Tongue (tissue), 3 donors: ENCODE measurements around the gene NTN3. TPM values are rescaled to one million over a fixed set of nuclear protein-coding genes. Genes with fewer than 3 reads are reported as not detected.
A peak's percentile ranks its signal among the peaks of the same experiment; 100 is the strongest.

Experiments used
- DNase-seq: peaks from one replicate; pipeline ENCODE4 v3.0.0-alpha.2; 2015
- small RNA-seq: library from RNA; depleted of rRNA; stranded (forward); fragments of <200 nt; gene quantifications from one replicate; pipeline ENCODE3, GENCODE V24; 2014; ENCODE audit warnings: low replicate concordance
- total RNA-seq: library from RNA; depleted of rRNA; stranded (reverse); fragments of >200 nt; gene quantifications from one replicate; pipeline ENCODE4 v1.2.3, GENCODE V29; 2014

Gene NTN3
- total RNA-seq, 1 donor from 2014 or later = 9.1 TPM

DNA sequence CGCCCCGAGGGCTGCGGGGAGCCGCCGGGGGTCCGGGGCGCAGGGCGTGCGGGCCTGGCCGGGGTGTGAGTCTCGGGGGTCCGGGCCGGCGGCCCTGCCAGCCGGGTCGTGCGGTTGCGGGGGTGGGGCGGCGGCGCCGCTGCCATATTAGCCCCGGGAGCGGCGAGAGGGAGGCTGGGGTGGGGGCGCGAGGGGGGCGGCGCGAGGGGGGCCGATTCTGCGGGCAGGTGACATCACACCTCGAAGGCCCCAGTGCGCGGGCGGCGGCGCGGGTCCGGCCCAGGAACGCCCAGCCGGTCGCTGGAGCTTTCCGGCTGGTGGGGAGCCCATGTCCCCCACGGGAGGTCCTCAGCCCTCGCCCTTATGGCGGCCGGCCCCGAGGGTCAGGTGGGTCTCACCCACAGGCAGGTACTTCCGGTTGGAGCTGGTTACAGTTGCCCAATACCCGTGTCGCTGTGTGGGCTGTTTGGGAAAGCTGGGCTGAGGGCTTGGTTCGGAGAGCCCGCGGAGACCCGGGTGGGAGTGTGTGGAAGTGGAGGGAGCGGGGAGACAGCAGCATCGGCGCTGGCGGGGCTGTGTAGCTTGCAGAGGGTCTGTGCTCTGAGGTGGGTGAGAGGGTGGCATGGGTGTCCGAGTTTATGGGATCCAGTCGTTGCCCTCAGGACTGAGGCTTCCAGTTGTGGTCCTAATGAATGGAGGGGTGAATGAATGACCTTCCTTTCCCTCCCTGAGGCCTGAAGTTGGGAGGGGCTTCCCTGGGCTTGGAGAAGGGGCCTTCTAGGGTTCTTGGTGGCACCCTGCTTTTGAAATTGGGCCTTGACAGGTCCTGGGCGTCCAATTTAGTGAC lies 43.5 kb downstream of the NTN3 start:
- no peak for DNase-seq

- DNase-seq = no peak
Measured at GRCh38 chr16:2515180-2515851, 44.2 kb downstream of the NTN3 start.

DNA sequence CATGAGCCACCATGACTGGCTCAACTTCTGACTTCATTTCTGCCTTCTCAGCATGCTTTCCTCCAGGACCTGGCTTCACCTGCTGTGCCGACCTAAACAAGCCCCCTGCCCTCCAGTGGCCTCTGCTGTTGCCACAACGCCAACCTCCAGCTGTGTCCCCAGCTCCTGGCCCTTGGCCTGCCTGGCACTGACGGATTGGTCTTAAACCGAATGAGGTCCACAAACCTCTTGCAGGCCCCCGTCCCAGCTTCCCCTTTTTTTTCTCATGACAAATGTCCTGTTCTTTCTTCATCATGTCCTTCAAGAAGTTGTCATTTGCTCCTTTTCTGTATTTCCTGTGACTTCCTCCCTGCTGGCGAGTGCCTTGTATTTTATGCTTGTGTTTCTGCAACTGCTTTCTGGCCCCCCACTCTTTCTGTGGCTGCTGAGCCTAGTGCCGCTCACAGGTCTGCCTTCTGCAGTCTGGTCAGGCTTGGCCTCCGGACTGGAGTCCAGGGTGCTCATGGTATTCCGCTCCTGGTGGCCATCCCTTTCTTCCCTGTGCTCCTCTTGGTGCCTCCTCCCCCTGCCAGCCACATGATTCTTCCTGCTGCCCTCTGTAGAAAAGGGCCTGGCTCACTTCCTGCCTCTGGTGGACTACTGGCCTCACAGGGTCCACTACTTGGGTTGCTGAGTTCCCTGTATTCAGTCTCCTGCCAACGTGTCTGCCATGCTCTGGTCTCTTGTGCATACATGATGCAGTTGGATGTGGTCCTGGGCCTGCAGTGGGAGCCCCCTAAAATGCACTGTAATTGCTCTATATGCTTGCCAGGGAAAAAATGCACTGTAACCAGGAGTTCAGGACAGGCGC lies 45.5 kb downstream of the NTN3 start:
- DNase-seq = no peak

DNA sequence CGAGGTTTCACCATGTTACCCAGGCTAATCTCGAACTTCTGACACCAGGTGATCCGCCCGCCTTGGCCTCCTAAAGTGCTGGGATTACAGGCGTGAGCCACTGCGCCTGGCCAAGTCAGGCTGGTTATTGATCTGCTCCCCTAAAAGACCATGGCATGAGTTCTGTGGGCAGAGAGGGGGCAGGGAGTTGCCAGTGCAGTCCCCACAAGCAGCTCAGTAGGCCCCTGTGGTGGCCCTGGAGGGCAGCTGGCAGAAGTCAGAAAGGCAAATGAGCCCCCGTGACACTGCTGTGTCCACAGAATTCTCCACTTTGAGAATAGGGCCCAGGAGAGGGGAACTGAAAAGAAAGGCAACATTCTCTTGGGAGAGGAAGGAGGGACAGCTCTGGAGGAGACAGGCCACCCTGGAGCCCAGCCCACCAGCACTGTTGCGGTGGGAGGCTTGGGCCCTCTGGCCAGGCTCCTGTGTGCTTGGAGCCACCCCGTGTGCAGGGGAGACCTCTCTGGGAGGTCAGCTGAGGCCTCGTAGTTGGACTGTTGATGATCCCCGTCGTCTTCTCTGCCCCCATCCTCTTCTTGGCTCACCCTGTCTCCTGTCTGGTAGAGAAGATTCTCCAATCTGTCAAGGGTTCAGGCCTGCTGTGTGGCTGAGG lies 47.0 kb downstream of the NTN3 start:
- no peak for DNase-seq

DNA sequence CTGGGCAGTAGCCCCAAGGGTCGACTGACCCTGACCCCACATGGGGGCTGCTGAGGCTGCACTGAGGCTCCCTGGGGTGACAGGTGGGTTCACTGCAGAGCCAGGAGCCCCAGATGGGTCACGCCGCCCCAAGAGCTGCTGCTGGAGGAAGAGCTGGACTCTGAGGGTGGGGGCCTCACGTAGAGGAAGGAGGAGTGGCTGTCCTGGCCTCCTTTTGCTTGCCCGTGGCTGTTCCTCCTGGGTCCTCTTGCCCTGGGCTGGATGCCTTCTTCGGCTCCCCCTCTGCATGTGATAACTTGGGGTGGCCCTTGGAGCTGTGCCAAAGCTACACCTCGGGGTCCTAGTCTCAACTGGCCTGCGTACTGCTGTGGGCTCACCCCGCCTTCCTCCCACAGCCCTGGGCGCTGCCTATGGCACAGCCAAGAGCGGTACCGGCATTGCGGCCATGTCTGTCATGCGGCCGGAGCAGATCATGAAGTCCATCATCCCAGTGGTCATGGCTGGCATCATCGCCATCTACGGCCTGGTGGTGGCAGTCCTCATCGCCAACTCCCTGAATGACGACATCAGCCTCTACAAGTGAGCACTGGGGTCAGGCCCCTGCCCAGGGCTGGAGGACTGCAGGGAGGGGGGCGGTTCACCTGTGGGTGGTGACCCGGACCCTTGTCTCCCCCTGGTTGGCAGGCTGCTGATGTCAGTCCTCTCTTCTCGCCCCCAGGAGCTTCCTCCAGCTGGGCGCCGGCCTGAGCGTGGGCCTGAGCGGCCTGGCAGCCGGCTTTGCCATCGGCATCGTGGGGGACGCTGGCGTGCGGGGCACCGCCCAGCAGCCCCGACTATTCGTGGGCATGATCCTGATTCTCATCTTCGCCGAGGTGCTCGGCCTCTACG lies 48.0 kb downstream of the NTN3 start:
- no peak for DNase-seq

- DNase-seq = no peak
Measured at GRCh38 chr16:2519711-2520080, 48.6 kb downstream of the NTN3 start.

- peak; percentile 94 for DNase-seq
Measured at GRCh38 chr16:2520097-2520783, 49.1 kb downstream of the NTN3 start, which contains the start of gene AMDHD2. TSS of gene AMDHD2 (plus strand) at chr16:2520371. CDS start at chr16:2520459, 88 bp downstream.

GRCh38 chr16:2520784-2521531 lies 49.9 kb downstream of the NTN3 start:
- no peak for DNase-seq

Small RNAs within 50 kb of the gene (small RNA-seq; reads per million reads assigned to genes)
- gene AC093525.1 = not detected
- gene MIR6768 = not detected

Other genes starting within 250 kb of the NTN3 start
- 23.7 TPM for gene E4F1, start 247.7 kb upstream of the NTN3 start, total RNA-seq
- gene DNASE1L2, start 234.9 kb upstream of the NTN3 start, total RNA-seq = 1.3 TPM
- gene ECI1, start 219.7 kb upstream of the NTN3 start, total RNA-seq = 83.7 TPM
- 90.2 TPM for gene RNPS1, start 203.2 kb upstream of the NTN3 start, total RNA-seq
- 8.7 TPM for gene ABCA3, start 130.6 kb upstream of the NTN3 start, total RNA-seq
- gene CCNF, start 41.9 kb upstream of the NTN3 start, total RNA-seq = 9.3 TPM
- gene TEDC2, start 11.2 kb upstream of the NTN3 start, total RNA-seq = 3.4 TPM
- gene TBC1D24, start 3.8 kb downstream of the NTN3 start, total RNA-seq = 20.4 TPM
- 22.9 TPM for gene ATP6V0C, start 42.7 kb downstream of the NTN3 start, total RNA-seq
- 24.6 TPM for gene AMDHD2, start 49.1 kb downstream of the NTN3 start, total RNA-seq
- gene CEMP1, start 60.1 kb downstream of the NTN3 start, total RNA-seq = 0.72 TPM
- 24.5 TPM for gene PDPK1, start 66.7 kb downstream of the NTN3 start, total RNA-seq
- gene KCTD5, start 211.2 kb downstream of the NTN3 start, total RNA-seq = 28.4 TPM
- gene PRSS27, start 248.9 kb downstream of the NTN3 start, total RNA-seq = 3.5 TPM